ENCODE data around the gene SPSB4. TPM values are rescaled to one million over a fixed set of nuclear protein-coding genes. Genes with fewer than 3 reads are reported as not detected.

Gene SPSB4
- total RNA-seq, 1 donor from 2014 or later, result 1.2 TPM

GRCh38 chr3:141030296-141030695 lies 20.9 kb upstream of the SPSB4 start:
- H3K27ac ChIP-seq, result no peak overlapping the region
- no peak for ATAC-seq

GRCh38 chr3:141039589-141039988 lies 11.6 kb upstream of the SPSB4 start:
- H3K27me3 ChIP-seq, result no peaks in the 10 kb centered on the region
- no peak for TF ChIP-seq CTCF (IDR thresholded peaks at IDR 0.05)
- no peaks in the 10 kb centered on the region for H3K36me3 ChIP-seq
- intact Hi-C loops (cut with DNase I), result no loop called here
- H3K4me1 ChIP-seq, result no peaks in the 10 kb centered on the region
- H3K9me3 ChIP-seq, result no peaks in the 10 kb centered on the region
- H3K27ac ChIP-seq, result no peak overlapping the region
- no peak overlapping the region for H3K4me3 ChIP-seq
- DNase-seq (no peak), ATAC-seq (no peak)

More at GRCh38 chr3:141030296-141030695, 20.9 kb upstream of the SPSB4 start:
- intact Hi-C loops (cut with DNase I), result no loop called here
- no peak overlapping the region for H3K4me3 ChIP-seq
- no peaks in the 10 kb centered on the region for H3K36me3 ChIP-seq
- H3K9me3 ChIP-seq, result no peaks in the 10 kb centered on the region
- H3K27me3 ChIP-seq, result no peaks in the 10 kb centered on the region
- DNase-seq, result no peak
- no peaks in the 10 kb centered on the region for H3K4me1 ChIP-seq
- no peak for TF ChIP-seq CTCF (IDR thresholded peaks at IDR 0.05)

- H3K27me3 ChIP-seq, result peaks cover 6% of the 10 kb centered on the region
- H3K36me3 ChIP-seq, result no peaks in the 10 kb centered on the region
- no peak for TF ChIP-seq CTCF (IDR thresholded peaks at IDR 0.05)
- DNase-seq, result no peak
- no peaks in the 10 kb centered on the region for H3K9me3 ChIP-seq
- intact Hi-C loops (cut with DNase I), result no loop called here
- H3K4me3 ChIP-seq, result no peak overlapping the region
- H3K4me1 ChIP-seq, result no peaks in the 10 kb centered on the region
- H3K27ac ChIP-seq, result no peak overlapping the region
- no peak for ATAC-seq
Measured at GRCh38 chr3:141044695-141045641, 6.2 kb upstream of the SPSB4 start.

GRCh38 chr3:141045849-141046248 lies 5.3 kb upstream of the SPSB4 start:
- Histone ChIP-seq H3K27ac (no peak overlapping the region), H3K4me3 (no peak overlapping the region), H3K27me3 (peaks cover 13% of the 10 kb centered on the region), H3K4me1 (peaks cover 3% of the 10 kb centered on the region), H3K36me3 (no peaks in the 10 kb centered on the region), H3K9me3 (no peaks in the 10 kb centered on the region)
- TF ChIP-seq CTCF (IDR thresholded peaks at IDR 0.05), result no peak
- ATAC-seq, result no peak
- no peak for DNase-seq
- intact Hi-C loops (cut with DNase I), result no loop called here

GRCh38 chr3:141047168-141047567 lies 4.0 kb upstream of the SPSB4 start:
- no peak for ATAC-seq
- peaks cover 27% of the 10 kb centered on the region for H3K27me3 ChIP-seq
- H3K4me1 ChIP-seq, result peaks cover 11% of the 10 kb centered on the region
- intact Hi-C loops (cut with DNase I), result no loop called here
- no peak for DNase-seq
- no peaks in the 10 kb centered on the region for H3K9me3 ChIP-seq
- H3K27ac ChIP-seq, result no peak overlapping the region
- H3K36me3 ChIP-seq, result no peaks in the 10 kb centered on the region
- no peak overlapping the region for H3K4me3 ChIP-seq
- TF ChIP-seq CTCF (IDR thresholded peaks at IDR 0.05), result no peak
